ENCODE results near the gene PARVA. TPM values are rescaled to one million over a fixed set of nuclear protein-coding genes. Genes with fewer than 3 reads are reported as not detected.

Gene PARVA
- total RNA-seq, 1 donor from 2014 or later, result 144 TPM

- no peak overlapping the region for H3K4me3 Mint-ChIP-seq (ENCODE audit: unreplicated experiment)
- H3K9me3 Mint-ChIP-seq (ENCODE audit: unreplicated experiment), result no peaks in the 10 kb centered on the region
- no peak for TF ChIP-seq CTCF (IDR thresholded peaks at IDR 0.05)
- H3K27me3 Mint-ChIP-seq (ENCODE audit: unreplicated experiment), result no peaks in the 10 kb centered on the region
- peaks cover 61% of the 10 kb centered on the region for H3K4me1 Mint-ChIP-seq (ENCODE audit: unreplicated experiment)
- H3K36me3 Mint-ChIP-seq (ENCODE audit: unreplicated experiment), result peaks cover 5% of the 10 kb centered on the region
- no peak for DNase-seq (ENCODE audit: extremely low spot score, unreplicated experiment)
- peak overlapping the region; percentile 42 for H3K27ac Mint-ChIP-seq (ENCODE audit: unreplicated experiment)
These were observed 3.4 kb downstream of the PARVA start for GRCh38 chr11:12380565-12381325.

- peaks cover 57% of the 10 kb centered on the region for H3K4me1 Mint-ChIP-seq (ENCODE audit: unreplicated experiment)
- no peak overlapping the region for H3K4me3 Mint-ChIP-seq (ENCODE audit: unreplicated experiment)
- DNase-seq (ENCODE audit: extremely low spot score, unreplicated experiment), result no peak
- no peak overlapping the region for H3K27ac Mint-ChIP-seq (ENCODE audit: unreplicated experiment)
- H3K36me3 Mint-ChIP-seq (ENCODE audit: unreplicated experiment), result peaks cover 5% of the 10 kb centered on the region
- H3K27me3 Mint-ChIP-seq (ENCODE audit: unreplicated experiment), result no peaks in the 10 kb centered on the region
- no peaks in the 10 kb centered on the region for H3K9me3 Mint-ChIP-seq (ENCODE audit: unreplicated experiment)
- no peak for TF ChIP-seq CTCF (IDR thresholded peaks at IDR 0.05)
These were observed 4.5 kb downstream of the PARVA start for GRCh38 chr11:12381875-12382274.

- Mint-ChIP-seq H3K4me3 (ENCODE audit: unreplicated experiment) (no peak overlapping the region), H3K9me3 (ENCODE audit: unreplicated experiment) (no peaks in the 10 kb centered on the region), H3K27me3 (ENCODE audit: unreplicated experiment) (no peaks in the 10 kb centered on the region), H3K27ac (ENCODE audit: unreplicated experiment) (no peak overlapping the region), H3K36me3 (ENCODE audit: unreplicated experiment) (peaks cover 5% of the 10 kb centered on the region), H3K4me1 (ENCODE audit: unreplicated experiment) (peaks cover 57% of the 10 kb centered on the region)
- DNase-seq (ENCODE audit: extremely low spot score, unreplicated experiment), result no peak
- no peak for TF ChIP-seq CTCF (IDR thresholded peaks at IDR 0.05)
These were observed 5.1 kb downstream of the PARVA start for GRCh38 chr11:12382451-12382850.

- Mint-ChIP-seq H3K4me3 (ENCODE audit: unreplicated experiment) (no peak overlapping the region), H3K9me3 (ENCODE audit: unreplicated experiment) (no peaks in the 10 kb centered on the region), H3K4me1 (ENCODE audit: unreplicated experiment) (peaks cover 53% of the 10 kb centered on the region), H3K36me3 (ENCODE audit: unreplicated experiment) (peaks cover 5% of the 10 kb centered on the region), H3K27me3 (ENCODE audit: unreplicated experiment) (no peaks in the 10 kb centered on the region), H3K27ac (ENCODE audit: unreplicated experiment) (no peak overlapping the region)
- TF ChIP-seq CTCF (IDR thresholded peaks at IDR 0.05), result no peak
- DNase-seq (ENCODE audit: extremely low spot score, unreplicated experiment), result no peak
These were observed 8.9 kb downstream of the PARVA start for GRCh38 chr11:12386309-12386708.

- no peak for TF ChIP-seq CTCF (IDR thresholded peaks at IDR 0.05)
- peaks cover 5% of the 10 kb centered on the region for H3K36me3 Mint-ChIP-seq (ENCODE audit: unreplicated experiment)
- no peak overlapping the region for H3K4me3 Mint-ChIP-seq (ENCODE audit: unreplicated experiment)
- no peaks in the 10 kb centered on the region for H3K9me3 Mint-ChIP-seq (ENCODE audit: unreplicated experiment)
- no peak for DNase-seq (ENCODE audit: extremely low spot score, unreplicated experiment)
- no peak overlapping the region for H3K27ac Mint-ChIP-seq (ENCODE audit: unreplicated experiment)
- H3K27me3 Mint-ChIP-seq (ENCODE audit: unreplicated experiment), result no peaks in the 10 kb centered on the region
- H3K4me1 Mint-ChIP-seq (ENCODE audit: unreplicated experiment), result peaks cover 53% of the 10 kb centered on the region
These were observed 9.4 kb downstream of the PARVA start for GRCh38 chr11:12386745-12387144.

Data from osteocyte (in vitro differentiated cells).